OCI-LY3 (cell line): ENCODE results near the gene C2orf42.
A peak's percentile ranks its signal among the peaks of the same experiment; 100 is the strongest.

Source experiments
- H2AFZ ChIP-seq: fragments of 200-600, 300-600 bp; shearing (Covaris generic); 2 replicates; pipeline ENCODE4 v1.6.0; 2014; ENCODE audit warnings: antibody characterized with exemption, low read depth, low read length
- H3K27ac ChIP-seq: fragments of 200-600, 300-600 bp; sonication (generic); 2 replicates; pipeline ENCODE4 v1.5.1; 2014; ENCODE audit warnings: mild to moderate bottlenecking, low read length, moderate library complexity, mixed read lengths
- H3K27me3 ChIP-seq: fragments of 200-600, 300-600 bp; sonication (generic); 2 replicates; pipeline ENCODE4 v1.6.1; 2014; ENCODE audit warnings: low read depth, low read length, mixed read lengths
- H3K36me3 ChIP-seq: fragments of 200-600, 300-600 bp; sonication (generic); replicated peaks from 2 replicates; pipeline ENCODE3; 2014; ENCODE audit warnings: low read depth, low read length, mixed read lengths
- H3K4me1 ChIP-seq: fragments of 300-600, 200-600 bp; sonication (generic); 2 replicates; pipeline ENCODE4 v1.6.1; 2014; ENCODE audit warnings: low read length, mixed read lengths
- H3K4me2 ChIP-seq: fragments of 200-600, 300-600 bp; sonication (generic); 2 replicates; pipeline ENCODE4 v1.6.1; 2014; ENCODE audit warnings: low read length, mixed read lengths
- H3K4me3 ChIP-seq: fragments of 300-600, 200-600 bp; sonication (generic); 2 replicates; pipeline ENCODE4 v1.5.1; 2014; ENCODE audit warnings: antibody characterized with exemption, mild to moderate bottlenecking, low read length, moderate library complexity
- H3K79me2 ChIP-seq: fragments of 300-600, 200-600 bp; shearing (Covaris generic); 2 replicates; pipeline ENCODE4 v1.6.1; 2014; ENCODE audit warnings: mild to moderate bottlenecking, low read length, mixed read lengths
- H3K9ac ChIP-seq: fragments of 300-600, 200-600 bp; shearing (Covaris generic); 2 replicates; pipeline ENCODE4 v1.6.0; 2014; ENCODE audit warnings: mild to moderate bottlenecking, low read length, moderate library complexity
- H3K9me3 ChIP-seq: fragments of 200-600, 300-600 bp; shearing (Covaris generic); 2 replicates; pipeline ENCODE4 v1.6.1; 2014; ENCODE audit warnings: low read length, mixed read lengths; ENCODE audit not compliant: insufficient read depth
- H4K20me1 ChIP-seq: fragments of 200-600, 300-600 bp; sonication (generic); 2 replicates; pipeline ENCODE4 v1.6.1; 2016; ENCODE audit warnings: low read length, mixed read lengths; ENCODE audit not compliant: insufficient read depth
- EZH2phosphoT487 ChIP-seq: fragments of 200-600 bp; shearing (Covaris generic); IDR thresholded peaks from 2 replicates; pipeline ENCODE4 v1.6.1; 2018; ENCODE audit warnings: antibody characterized with exemption, mixed run types, low read depth
- TF ChIP-seq, protein P1 (sequence below): fragments of 200-600, 300-600 bp; sonication (generic); IDR thresholded peaks from 2 replicates; pipeline ENCODE4 v1.5.1; 2014; ENCODE audit warnings: antibody characterized with exemption, low read length, low read depth

The C2orf42 gene

DNA sequence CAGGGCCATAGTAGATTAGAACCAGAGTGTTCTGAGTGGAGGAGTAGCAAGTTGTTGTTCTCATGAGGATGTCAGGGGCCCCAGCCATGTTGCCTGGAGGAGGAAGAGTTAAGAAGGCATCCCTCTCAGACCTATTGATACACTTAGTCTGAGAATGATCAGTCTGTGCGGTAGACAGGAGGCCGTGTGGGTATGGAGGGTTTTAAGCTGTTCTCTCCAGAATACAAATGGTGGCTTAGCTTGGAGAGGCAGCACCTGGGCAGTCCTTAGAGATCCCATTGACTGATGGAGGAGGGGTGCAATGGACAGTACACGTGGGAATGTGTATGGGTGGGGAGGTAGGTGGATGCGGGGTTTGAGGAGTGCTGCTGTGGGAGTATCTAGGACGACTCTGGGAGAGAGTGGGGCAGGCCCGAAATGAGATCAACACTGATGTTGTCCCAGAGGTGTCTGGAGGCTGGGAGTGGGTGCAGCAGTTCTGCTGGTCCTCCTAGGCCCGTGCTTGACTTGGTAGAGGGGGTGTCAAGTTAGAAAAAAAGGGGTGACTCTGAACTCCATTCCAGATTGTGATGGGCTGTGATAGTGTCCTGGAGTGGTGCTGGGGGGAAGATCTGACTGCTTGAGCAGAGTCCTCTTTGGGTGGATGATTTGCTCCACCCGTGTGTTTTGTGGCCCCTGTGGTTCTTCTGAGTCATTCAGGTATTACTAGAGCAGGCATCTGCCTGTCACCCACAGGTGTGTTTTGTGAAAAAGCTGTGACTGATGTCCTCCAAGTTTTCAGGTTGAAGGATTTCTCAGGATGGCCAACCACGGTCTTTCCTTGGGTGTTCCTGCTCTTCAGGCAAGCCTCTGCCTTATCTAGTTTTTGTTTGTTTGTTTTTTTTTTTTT lies 44.7 kb downstream of the C2orf42 start:
- H3K27ac ChIP-seq: peak overlapping the region; percentile 24
- H3K27me3 ChIP-seq: no peaks in the 10 kb centered on the region
- no peaks in the 10 kb centered on the region for H4K20me1 ChIP-seq
- H3K9ac ChIP-seq: peak overlapping the region; percentile 22; the same call in 1 of the 2 replicates
- H3K36me3 ChIP-seq: peaks cover 5% of the 10 kb centered on the region
- TF ChIP-seq, protein P1, sequence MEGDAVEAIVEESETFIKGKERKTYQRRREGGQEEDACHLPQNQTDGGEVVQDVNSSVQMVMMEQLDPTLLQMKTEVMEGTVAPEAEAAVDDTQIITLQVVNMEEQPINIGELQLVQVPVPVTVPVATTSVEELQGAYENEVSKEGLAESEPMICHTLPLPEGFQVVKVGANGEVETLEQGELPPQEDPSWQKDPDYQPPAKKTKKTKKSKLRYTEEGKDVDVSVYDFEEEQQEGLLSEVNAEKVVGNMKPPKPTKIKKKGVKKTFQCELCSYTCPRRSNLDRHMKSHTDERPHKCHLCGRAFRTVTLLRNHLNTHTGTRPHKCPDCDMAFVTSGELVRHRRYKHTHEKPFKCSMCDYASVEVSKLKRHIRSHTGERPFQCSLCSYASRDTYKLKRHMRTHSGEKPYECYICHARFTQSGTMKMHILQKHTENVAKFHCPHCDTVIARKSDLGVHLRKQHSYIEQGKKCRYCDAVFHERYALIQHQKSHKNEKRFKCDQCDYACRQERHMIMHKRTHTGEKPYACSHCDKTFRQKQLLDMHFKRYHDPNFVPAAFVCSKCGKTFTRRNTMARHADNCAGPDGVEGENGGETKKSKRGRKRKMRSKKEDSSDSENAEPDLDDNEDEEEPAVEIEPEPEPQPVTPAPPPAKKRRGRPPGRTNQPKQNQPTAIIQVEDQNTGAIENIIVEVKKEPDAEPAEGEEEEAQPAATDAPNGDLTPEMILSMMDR: no peak
- TF ChIP-seq EZH2phosphoT487: no peak
- peak overlapping the region; percentile 10; the same call in 1 of the 2 replicates for H2AFZ ChIP-seq
- H3K9me3 ChIP-seq: no peaks in the 10 kb centered on the region
- H3K79me2 ChIP-seq: peaks cover 7% of the 10 kb centered on the region
- H3K4me2 ChIP-seq: peak overlapping the region; percentile 62
- peaks cover 38% of the 10 kb centered on the region for H3K4me1 ChIP-seq
- peak overlapping the region; percentile 19 for H3K4me3 ChIP-seq

DNA sequence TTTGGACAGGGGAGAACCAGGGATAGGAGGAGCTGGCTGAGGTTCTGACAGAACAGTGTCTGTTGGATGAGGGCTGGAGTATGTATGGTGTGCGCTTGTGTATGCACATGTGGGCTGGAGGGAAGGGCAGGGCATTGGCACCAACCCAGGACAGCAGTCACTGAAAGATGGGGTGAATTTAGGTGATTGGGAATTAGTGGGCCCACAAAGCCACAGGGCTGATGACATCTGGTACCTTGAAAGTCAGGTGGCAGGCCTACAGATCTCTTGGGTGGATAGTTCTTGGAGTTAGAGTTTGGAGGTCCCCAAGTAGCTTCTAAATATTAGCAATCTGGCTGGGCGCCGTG lies 45.7 kb downstream of the C2orf42 start:
- Histone ChIP-seq H3K27ac (no peak overlapping the region), H3K4me3 (no peak overlapping the region), H3K27me3 (no peaks in the 10 kb centered on the region), H4K20me1 (no peaks in the 10 kb centered on the region), H3K9ac (no peak overlapping the region), H3K4me1 (peaks cover 45% of the 10 kb centered on the region), H3K4me2 (no peak overlapping the region), H3K9me3 (no peaks in the 10 kb centered on the region), H3K79me2 (peaks cover 12% of the 10 kb centered on the region), H2AFZ (no peak overlapping the region), H3K36me3 (peaks cover 4% of the 10 kb centered on the region)
- TF ChIP-seq, protein P1: no peak
- no peak for TF ChIP-seq EZH2phosphoT487

DNA sequence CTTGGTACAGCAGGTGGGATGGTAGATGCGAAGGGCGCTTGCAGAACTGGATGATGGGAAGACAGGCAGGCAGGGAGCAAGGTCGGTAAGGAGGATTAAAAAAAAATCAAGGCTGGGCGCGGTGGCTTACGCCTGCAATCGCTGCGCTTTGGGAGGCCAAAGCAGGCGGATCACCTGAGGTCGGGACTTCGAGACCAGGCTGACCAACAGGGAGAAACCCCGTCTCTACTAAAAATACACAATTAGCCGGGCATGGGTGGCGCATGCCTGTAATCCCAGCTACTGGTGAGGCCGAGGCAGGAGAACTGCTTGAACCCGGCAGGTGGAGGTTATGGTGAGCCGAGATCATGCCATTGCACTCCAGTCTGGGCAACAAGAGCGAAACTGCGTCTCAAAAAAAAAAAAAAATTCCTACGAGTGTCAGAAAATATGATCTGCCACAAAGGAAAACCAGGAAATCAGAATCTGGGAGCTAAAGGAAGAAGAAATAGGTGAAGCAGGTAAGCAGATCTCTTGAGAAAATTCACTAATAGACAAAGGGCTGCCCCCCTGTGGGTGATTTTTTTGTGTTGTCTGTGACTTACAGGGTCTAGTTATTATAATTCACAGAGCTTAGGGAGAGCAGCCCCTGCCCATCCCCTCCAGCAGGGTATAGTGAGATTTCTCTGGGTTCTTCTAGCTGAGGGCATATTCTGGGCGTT lies 46.2 kb downstream of the C2orf42 start:
- Histone ChIP-seq H3K9me3 (no peaks in the 10 kb centered on the region), H4K20me1 (no peaks in the 10 kb centered on the region), H3K9ac (no peak overlapping the region), H3K27me3 (no peaks in the 10 kb centered on the region), H3K4me1 (peaks cover 45% of the 10 kb centered on the region), H3K36me3 (no peaks in the 10 kb centered on the region), H3K79me2 (peaks cover 12% of the 10 kb centered on the region), H3K4me3 (no peak overlapping the region), H3K27ac (no peak overlapping the region), H2AFZ (no peak overlapping the region), H3K4me2 (no peak overlapping the region)
- no peak for TF ChIP-seq EZH2phosphoT487
- TF ChIP-seq, protein P1: peak; percentile 12; the same call in 1 of the 2 replicates
